Activated T-cell treated with anti-CD3 and anti-CD28 coated beads for 24 hours (primary cell): Measurements from ENCODE around the gene RNF13.

Source experiments
- DNase-seq: peaks from one replicate; pipeline ENCODE4 v3.0.0-alpha.2; 2020; ENCODE audit warnings: low read depth

The RNF13 gene

GRCh38 chr3:149812606-149813366 is at the start of gene RNF13:
RNF13 (plus strand) TSS chr3:149813215; CDS start chr3:149846027, 32,812 bp downstream.
- peak; percentile 87 for DNase-seq

DNA sequence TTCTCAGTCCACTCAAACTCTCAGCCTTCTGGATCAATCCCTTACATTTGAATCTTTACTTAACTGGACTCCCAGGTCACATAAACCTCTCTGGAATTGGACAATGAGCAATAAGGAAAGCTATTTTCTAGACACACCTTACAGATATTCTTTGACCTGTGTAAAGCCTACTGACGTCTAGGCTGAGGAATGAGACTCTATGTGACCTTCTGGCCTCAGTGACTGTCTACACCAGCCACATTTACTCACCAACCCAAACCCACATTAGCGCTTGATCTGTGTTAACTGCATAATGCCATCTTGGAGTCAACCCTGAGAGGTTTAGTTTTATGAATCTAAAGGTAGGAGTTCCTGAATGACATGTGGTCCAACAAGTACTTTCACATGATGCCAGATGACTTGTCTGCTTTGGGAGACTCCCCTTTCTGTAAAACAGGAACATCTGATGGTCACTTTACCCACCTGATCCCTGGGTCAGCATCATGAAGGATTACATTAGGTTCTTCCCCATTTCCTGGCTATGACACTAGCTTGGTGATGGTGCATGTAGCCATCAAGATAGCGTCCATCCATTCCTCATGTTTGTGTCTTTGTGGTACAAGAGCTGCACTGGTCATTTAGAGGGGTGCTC is 49.3 kb upstream of the RNF13 start:
- no peak for DNase-seq

- no peak for DNase-seq
Measured at GRCh38 chr3:149764302-149764701, 48.7 kb upstream of the RNF13 start.

GRCh38 chr3:149765762-149766334 is 47.2 kb upstream of the RNF13 start:
- no peak for DNase-seq

GRCh38 chr3:149767720-149768119 is 45.3 kb upstream of the RNF13 start:
- no peak for DNase-seq

DNA sequence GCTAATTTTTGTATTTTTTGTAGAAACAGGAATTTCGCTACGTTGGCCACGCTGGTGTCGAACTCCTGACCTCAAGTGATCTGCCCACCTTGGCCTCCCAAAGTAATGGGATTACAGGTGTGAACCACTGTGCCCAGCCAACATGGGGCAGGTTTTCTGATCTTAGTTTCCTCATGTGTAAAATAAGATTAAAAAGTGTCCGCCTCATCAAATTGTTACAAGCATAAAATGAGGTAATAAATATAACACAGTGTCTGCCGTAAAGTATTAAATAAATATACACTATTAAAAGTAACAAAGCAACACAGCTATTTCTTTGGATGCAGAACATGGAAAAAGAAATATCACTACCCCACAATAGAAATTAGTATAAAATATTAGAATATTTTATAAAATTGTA is 44.3 kb upstream of the RNF13 start:
- DNase-seq = no peak

- DNase-seq = no peak
Measured at GRCh38 chr3:149770246-149770645, 42.8 kb upstream of the RNF13 start.

DNA sequence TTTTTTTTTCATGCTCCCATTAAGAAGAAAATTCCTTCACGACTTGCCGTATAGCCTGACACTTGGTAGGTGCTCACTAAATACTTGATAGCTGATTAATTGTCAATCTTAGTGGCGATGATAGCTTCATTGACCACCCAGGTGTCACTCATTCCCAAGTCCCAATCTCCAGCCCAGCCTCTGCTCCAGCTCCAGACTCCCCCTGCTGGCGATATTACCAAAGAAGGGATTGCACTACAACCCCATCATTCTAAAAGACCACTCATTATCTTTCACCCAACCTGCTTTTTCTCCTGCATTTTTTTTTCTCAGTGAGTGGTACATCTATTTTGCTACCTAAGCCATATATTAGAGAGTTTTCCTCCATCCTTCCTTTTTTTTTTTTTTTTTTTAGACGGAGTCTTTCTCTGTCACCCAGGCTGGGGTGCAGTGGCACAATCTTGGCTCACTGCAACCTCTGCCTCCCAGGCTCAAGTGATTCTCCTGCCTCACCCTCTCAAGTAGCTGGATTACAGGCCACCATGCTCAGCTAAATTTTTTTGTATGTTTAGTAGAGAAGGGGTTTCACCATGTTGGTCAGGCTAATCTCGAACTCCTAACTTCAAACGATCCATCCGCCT is 41.3 kb upstream of the RNF13 start:
- DNase-seq = peak; percentile 23

DNA sequence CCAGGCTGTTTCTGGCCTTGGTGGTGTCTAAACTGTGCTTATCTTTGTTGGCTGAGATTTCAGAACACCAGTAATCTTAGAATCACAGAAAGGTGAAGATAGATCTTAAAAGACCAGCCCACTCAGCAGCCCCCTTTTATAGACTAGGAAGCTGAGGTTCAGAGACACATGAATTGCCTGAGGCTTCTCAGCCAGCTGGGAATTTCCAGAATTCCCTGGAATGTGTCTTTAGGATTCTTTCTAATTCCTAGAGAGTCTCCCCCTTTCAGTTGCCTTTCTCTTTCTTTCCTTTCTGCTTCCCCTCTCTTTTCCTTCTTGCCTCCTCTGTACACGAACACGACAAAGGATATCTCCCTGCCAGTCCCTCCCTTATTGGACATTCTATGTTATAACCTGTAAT is 40.2 kb upstream of the RNF13 start:
- no peak for DNase-seq

DNA sequence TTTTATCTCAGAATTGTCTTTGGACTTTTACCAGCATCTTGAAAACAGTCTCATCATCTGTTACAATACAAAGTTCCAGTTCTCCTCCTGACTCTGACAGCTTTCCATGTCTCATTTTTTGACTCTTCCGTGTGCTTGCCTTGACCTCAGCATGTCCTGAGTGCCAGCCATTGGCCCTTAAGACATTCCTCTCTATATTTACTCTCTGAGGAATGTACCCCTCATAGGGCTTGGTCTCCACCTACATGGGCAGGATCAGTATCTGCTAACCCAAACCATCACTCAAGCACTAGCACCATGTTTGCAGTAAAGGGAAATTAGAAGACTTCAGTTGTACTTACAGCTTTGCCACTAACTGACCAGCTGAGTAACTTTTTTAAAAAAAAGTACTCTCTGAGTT is 36.8 kb upstream of the RNF13 start:
- no peak for DNase-seq

DNA sequence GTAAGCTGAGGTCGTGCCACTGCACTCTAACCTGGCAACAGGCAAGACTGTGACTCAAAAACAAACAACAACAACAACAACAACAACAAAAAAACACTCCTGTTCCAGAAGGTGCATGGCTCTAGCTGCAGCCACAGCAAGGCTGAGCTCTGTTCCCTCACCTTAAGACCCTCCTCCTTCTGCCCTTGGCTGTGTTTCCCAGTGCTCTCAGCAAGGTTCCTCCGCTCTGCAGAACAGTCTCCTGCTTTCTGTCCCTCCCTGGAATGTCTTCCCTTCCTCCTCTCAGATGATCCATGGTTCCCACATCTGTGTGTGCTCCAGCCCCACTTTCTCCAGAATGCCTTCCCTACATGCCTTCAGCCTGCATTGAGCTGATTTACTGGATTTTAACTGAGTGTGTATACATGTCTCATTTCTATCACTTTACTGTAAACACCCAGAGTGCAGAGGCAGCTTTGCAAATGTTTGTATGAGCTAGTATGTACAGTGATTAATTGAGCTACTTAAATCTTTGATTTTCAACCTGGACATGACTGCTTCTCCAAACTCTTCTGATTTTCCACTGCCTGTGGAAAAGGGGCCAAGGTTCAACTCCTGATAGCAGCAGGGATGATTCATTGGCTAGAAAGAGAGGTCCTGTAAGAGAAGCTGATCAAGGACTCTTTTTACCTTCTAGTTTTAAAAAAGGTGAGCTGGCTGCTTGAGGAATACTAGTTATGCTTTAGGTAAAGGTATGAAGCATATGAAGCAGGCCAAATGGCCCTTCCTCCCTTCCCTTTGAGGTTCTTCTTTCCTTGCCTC is 35.4 kb upstream of the RNF13 start:
- DNase-seq = no peak

GRCh38 chr3:149781211-149781610 is 31.8 kb upstream of the RNF13 start:
- DNase-seq = no peak

DNA sequence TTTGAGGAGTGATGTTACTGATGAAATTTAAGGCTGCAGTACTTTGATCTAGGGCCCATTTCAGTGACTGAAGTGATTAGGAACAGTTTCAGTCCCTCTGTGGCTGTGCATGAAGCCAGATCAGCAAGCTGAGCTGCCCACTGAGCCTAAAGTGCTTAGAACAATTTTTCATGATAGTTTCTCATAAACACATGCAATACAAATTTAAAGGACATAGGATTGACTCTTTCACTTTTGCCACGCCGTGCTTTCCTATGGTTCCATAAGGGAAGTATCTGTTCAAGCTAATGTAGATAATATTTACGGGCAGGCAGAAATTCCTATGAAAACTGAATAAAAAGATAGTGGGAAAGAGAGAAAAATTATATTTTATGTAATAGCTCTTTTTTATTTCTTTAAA is 31.3 kb upstream of the RNF13 start:
- no peak for DNase-seq

- no peak for DNase-seq
Measured at GRCh38 chr3:149783576-149783975, 29.4 kb upstream of the RNF13 start.

GRCh38 chr3:149784064-149784704 is 28.8 kb upstream of the RNF13 start:
- no peak for DNase-seq

DNA sequence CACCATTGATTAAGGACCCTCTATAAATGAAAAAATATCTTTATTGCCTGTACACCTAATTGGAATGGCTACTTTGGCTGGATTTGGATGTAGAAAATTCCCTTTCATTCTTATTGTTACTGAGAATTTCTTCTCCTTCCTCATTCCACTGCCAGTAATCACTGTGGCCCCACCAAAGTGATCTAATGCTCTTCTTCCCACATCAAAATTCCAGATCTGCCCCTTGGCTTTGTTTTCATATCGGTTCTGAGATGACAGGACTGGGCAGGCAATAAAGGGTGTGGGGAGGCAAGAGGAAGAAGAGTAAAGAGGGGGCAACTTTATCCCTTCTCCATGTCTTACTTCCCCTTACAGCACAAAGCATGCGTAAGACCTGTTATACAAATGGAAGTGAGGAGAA is 22.7 kb upstream of the RNF13 start:
- no peak for DNase-seq

GRCh38 chr3:149790698-149791097 is 22.3 kb upstream of the RNF13 start:
- no peak for DNase-seq

DNA sequence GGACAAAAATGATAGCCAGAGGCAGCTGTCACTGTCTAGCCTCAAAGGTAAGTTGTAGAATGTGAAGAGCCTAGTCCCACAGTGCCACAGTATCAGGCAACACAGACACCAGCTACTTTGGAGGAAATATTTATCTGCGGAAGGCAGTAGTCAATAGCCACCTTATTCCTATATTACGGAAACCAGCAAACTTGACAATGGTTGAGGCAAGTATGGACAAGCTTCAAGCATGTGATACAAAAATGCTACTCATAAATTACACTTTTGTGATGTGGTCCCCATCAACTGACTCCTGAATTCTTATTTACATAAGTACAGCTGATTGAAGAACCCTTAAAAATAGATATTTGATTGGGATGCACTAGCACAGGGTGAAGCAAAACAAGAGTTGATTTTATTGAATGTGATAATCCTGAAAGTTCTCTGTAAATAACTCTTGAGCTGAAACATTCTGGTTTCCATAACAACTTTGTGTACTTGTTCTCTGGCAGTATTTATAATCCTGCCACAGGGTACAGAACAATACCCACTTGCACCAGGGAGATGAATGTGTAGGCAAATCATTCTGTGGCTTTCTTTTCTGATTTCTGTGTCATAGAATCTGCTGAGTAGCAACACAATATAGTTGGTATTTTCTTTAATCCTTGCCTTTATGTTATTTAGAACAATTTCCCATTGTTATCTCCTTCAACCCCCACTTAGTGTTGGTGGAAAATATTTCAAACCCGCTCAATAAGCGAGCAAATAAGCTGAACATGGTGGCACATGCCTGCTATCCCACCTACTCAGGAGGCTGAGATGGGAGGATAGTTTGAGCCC is 20.4 kb upstream of the RNF13 start, which contains the start of gene ANKUB1:
Gene ANKUB1, minus strand, starts transcription at position 103 of the 819 bp plus-strand sequence. CDS start 188 bp downstream, outside the sequence.
- DNase-seq = no peak

GRCh38 chr3:149796026-149796425 is 17.0 kb upstream of the RNF13 start:
- DNase-seq = no peak

- no peak for DNase-seq
Measured at GRCh38 chr3:149800693-149801092, 12.3 kb upstream of the RNF13 start.

- no peak for DNase-seq
Measured at GRCh38 chr3:149801195-149801594, 11.8 kb upstream of the RNF13 start.
